NCI-H345 treated with DMSO at 0.1 percent for 48 hours (cell line): Measurements from ENCODE around the gene ZNF653.

Experiments
- DNase-seq: peaks from one replicate; lab custom pipeline; 2025; ENCODE audit not compliant: unreplicated experiment; lab: John Stamatoyannopoulos, UW

The ZNF653 gene, protein sequence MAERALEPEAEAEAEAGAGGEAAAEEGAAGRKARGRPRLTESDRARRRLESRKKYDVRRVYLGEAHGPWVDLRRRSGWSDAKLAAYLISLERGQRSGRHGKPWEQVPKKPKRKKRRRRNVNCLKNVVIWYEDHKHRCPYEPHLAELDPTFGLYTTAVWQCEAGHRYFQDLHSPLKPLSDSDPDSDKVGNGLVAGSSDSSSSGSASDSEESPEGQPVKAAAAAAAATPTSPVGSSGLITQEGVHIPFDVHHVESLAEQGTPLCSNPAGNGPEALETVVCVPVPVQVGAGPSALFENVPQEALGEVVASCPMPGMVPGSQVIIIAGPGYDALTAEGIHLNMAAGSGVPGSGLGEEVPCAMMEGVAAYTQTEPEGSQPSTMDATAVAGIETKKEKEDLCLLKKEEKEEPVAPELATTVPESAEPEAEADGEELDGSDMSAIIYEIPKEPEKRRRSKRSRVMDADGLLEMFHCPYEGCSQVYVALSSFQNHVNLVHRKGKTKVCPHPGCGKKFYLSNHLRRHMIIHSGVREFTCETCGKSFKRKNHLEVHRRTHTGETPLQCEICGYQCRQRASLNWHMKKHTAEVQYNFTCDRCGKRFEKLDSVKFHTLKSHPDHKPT

DNA sequence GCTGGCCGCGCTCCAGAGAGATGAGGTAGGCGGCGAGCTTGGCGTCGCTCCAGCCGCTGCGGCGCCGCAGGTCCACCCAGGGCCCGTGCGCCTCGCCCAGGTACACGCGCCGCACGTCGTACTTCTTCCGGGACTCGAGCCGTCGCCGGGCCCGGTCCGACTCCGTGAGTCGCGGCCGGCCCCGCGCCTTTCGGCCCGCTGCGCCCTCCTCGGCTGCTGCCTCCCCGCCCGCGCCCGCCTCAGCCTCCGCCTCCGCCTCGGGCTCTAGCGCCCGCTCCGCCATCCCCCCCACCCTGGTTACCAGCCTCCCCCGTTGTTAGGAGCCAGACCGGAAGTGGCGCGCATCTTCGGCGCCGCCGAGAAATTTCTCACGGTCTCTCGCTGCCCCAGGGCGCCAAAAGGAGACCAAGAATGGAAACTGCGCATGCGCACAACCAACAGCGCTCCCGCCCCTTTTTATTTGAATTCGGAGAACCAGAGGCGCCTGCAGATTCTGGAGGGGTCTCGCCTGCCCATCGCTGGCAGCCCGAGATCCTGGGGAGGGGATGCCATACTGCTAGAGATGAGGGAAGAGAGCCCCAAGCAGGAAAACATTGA, at the start of gene ZNF653:
ZNF653 (minus strand) TSS at position 336 of the 597 bp plus-strand sequence; CDS start at position 283, 53 bp downstream.
- DNase-seq = peak; percentile 33

DNA sequence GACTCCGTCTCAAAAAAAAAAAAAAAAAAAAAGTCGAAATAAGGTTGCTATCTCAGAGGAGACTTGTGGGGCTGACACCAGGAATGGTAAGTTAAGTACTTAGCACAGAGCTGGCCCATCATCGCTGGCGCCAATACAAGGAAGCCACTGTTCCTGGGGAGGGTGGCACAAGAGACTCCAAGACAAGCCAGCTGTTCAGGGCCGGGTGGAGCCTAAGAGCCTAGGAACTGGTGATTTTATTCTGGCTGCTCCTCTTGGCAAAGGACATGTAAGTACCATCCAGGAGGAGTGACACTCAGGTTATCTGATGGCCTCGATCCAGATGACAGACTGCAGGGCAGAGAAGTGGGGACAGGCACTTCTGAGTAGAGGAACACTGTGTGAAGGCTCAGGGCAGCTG, 49.6 kb upstream of the ZNF653 start:
- DNase-seq = no peak

DNA sequence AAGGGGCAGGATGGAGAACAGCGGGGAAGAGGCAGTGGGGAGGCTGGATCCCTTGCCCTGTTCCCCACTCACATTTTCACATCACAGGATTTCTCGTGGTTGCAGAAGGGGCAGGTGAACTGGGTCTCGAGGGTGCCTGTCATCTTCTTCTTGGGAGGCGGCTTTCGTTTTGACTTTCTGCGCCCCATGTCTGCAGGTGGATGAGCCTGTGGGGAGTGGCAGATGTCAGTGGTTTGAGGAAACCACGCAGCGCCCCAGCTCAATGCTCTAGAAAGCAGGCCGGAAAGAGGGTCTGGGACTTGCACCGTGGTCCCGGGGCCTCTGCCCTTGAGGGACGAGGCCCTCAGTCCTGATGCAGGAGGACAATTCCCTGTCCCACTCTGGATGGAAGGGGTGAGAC, 48.5 kb upstream of the ZNF653 start:
- DNase-seq = no peak

DNA sequence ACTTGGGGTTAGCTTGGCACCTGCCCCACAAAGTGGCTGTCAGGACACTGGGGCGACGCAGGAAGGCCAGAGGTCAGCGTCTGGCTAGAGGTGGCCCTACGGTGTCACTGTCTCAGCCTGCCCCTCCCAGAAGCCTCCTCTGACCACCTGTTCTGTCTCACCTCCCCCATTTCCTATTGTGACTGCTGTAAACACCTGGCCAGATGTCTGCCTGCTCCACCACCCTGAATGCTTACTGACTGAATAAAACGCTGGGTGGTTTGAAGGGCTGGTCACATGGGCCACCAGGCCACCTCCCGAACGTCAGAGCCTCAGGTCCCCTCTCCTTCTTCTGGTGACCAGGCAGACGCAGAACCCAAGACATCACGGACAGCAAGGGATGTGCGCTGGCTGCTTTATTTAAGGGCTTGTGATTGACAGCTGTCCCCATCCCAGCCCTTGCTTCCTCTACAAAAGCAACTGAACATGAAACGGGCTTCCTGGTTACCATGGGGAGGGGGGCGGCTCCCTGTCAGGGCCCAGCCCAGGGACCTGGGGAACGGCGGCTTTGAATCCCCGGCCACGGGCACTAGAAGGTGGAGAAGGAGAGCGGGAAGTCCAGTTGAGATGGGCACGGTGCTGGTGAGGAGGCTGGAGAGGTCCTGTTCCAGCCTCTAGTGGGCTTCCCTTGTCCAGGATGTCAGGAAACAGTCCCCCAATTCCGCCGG, 47.2 kb upstream of the ZNF653 start:
- no peak for DNase-seq

DNA sequence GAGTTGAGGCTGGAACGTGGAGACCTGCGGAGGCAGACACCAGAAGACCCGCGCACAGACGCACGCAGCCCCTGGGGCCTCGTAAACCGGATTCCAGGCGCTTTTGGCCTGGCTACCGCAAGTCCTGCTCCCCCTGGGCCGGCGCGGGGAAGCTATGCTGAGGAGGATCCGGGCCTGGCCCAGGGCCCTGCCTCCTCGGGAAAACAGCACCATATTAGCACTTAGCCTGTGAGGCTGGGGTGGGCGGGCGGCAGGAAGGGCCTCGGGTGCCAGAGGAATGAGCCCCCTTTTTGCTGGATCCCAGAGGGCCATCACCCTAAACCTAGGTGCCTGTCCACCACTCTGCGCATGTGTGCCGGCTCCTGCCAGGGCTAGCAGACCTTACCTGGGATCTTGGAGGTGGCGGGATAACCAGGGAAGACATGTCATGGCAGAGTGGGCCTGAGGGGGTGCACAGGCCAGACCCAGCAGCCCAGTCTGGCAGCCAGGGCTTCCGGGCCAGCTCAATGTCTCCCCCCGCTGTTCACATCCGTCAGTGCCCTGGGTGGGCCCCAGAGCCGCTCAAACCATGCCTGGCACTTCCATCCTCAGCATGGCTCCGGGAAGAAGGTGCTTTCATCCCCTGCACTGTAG, 46.1 kb upstream of the ZNF653 start:
- no peak for DNase-seq

DNA sequence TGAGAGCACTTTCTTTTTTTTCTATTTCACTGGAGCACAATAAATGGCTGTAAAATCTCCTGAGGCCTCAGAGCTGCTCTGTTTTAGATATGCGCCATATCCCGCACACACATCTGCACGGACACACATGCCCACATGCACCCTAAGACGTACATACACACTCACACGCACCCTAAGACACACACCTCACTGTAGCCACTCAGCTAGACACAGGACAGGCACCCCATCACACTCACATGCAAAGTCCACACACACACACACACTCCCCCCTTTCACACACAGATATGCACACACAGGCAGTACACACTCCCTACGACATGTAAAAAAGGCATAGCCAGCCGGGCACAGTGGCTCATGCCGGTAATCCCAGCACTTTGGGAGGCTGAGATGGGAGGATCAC, 44.6 kb upstream of the ZNF653 start:
- DNase-seq = no peak

DNA sequence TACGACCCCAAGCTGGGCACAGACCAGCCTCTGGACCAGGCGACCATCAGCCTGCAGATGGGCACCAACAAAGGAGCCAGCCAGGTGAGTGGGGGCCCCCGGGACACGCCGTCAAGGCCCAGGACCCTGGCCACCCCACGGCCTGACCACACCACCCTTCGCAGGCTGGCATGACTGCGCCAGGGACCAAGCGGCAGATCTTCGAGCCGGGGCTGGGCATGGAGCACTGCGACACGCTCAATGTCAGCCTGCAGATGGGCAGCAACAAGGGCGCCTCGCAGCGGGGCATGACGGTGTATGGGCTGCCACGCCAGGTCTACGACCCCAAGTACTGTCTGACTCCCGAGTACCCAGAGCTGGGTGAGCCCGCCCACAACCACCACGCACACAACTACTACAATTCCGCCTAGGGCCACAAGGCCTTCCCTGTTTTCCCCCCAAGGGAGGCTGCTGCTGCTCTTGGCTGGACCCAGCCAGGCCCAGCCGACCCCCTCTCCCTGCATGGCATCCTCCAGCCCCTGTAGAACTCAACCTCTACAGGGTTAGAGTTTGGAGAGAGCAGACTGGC, 43.8 kb upstream of the ZNF653 start:
- DNase-seq = no peak

DNA sequence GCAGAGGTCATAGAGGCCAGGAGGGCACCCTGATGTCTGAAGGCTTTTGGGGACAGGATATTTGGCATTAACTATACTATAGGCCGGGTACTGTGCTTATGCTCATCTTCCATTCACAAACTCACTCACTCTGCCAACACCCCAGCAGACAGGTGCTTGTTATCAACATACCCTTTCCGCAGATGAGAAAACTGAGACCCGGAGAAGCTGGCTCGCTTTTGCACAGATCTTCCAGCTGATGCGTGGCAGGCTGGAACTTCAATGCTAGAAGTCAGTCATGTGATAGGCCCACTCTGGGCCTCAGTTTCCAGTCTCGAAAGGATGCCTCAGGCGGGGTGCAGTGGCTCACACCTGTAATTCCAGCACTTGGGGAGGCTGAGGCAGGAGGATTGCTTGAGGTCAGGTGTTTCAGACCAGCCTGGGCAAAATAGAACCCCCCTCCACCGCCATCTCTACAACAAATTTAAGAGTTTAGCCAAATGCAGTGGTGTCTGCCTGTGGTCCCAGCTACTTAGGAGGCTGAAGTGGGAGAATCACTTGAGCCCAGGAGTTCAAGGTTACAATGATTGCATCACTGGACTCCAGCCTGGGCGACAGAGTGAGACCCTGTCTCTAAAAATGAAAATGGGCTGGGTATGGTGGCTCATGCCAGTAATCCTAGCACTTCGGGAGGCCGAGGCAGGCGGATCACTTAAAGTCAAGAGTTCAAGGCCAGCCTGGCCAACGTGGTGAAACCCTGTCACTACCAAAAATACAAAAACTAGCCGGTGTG, 42.5 kb upstream of the ZNF653 start:
- no peak for DNase-seq

DNA sequence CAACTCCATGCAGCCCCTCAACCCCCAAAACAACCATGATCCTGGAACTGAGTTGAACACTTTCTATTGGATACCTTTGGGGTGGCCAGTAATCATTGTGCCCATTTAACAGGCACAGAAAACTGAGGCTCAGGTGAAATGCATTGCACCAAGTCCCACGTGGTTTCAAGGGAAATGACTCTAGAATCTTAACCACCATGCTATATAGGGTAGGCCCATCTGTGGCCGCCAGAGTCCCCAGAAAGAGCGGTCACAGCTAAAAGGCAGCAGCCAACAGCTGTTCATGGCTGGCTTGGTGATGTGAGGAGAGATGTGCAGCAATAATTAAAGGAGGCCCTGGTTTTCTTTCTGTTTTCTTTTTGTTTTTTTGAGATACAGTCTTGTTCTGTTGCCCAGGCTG, 35.6 kb upstream of the ZNF653 start:
- DNase-seq = no peak

DNA sequence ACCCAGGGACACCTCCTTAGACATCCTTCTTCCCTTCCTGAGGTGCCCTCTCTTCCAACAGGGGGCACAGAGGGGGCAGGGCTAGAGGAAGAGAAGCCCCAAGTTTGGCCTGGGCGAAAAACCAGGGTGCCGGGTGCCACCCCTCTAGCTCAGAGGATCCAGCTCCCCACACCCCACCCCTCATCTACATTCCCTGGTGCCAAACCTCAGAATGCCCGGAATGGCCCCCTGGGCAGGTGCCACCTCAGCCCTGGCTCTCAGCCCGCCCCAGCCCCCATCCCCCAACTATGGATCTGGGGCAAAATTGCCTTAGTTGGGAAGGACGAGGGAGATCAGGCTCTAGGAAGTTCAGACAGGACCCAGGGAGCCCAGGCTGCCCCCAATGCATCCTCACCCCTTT, 35.0 kb upstream of the ZNF653 start:
- no peak for DNase-seq

DNA sequence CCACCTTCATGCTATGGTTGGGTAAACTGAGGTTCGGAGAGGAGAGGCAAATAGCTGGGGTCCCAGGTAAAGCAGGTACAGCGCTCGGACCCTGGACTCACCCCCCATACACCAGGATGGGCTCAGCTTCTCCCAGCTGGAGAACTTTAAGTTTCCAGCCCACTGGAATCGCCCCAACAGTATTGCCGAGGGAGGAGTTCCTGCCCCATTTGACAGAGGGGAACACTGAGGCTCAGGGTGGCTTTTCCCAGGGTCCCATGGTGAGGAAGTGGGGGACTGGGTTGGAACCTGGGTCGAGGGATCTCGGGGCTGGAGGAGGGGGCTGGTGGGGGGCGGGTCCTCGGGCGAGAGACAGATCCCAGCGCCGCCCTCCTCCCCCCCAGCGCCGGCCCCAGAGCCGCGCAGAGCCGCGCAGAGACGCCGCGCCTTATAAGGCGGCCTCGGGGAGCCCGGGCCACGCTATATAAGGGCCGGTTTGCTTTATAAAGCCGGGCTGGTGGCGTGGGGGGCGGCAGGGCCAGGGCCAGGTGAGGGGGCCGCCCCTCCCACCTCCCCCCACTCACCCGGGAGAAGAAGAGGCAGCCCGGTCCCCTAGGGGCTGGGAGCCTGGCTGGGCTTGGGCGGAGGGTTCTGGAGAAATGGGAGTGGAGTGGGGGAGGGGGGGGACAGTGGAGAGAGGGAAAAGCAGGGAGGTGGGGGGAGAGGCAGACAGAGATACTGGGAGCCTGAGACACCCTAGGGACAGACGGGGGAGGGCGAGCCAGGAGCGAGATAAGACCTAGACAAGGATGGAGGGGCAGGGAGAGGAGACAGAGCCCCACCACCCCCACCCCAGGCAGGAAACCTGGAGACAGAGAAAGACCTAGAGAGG, 34.1 kb upstream of the ZNF653 start:
- no peak for DNase-seq

DNA sequence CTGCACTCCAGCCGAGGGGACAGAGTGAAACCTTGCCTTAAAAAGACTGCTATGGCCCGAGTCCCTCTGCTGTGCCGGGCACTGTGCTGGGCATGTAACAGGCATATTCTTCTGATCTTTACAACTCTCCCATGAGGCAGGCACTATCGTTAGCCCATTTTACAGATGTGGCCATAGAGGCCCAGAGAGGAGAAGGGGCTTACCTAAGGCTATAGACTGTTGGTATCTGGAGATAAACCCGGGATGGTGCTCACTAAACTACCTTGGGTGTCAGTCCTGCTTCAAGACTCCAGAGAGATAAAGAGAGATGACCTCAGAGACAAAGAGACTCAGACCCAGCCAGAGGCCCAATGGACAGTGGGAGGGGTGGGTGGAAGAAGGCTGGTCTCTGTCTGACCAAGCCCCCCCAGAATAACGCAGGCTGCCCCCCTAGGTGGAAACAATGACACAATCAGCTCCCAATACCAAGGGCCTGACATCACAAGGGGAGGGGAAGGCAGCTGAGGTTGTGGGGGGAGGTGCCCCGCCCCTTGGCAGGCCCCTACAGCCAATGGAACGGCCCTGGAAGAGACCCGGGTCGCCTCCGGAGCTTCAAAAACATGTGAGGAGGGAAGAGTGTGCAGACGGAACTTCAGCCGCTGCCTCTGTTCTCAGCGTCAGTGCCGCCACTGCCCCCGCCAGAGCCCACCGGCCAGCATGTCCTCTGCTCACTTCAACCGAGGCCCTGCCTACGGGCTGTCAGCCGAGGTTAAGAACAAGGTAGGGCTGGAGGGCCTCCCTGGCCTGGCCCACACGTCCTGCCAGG, 32.8 kb upstream of the ZNF653 start, which contains the start of gene CNN1:
CNN1 (plus strand) TSS at position 620 of the 805 bp plus-strand sequence; CDS start at position 697, 77 bp downstream.
- DNase-seq = no peak

DNA sequence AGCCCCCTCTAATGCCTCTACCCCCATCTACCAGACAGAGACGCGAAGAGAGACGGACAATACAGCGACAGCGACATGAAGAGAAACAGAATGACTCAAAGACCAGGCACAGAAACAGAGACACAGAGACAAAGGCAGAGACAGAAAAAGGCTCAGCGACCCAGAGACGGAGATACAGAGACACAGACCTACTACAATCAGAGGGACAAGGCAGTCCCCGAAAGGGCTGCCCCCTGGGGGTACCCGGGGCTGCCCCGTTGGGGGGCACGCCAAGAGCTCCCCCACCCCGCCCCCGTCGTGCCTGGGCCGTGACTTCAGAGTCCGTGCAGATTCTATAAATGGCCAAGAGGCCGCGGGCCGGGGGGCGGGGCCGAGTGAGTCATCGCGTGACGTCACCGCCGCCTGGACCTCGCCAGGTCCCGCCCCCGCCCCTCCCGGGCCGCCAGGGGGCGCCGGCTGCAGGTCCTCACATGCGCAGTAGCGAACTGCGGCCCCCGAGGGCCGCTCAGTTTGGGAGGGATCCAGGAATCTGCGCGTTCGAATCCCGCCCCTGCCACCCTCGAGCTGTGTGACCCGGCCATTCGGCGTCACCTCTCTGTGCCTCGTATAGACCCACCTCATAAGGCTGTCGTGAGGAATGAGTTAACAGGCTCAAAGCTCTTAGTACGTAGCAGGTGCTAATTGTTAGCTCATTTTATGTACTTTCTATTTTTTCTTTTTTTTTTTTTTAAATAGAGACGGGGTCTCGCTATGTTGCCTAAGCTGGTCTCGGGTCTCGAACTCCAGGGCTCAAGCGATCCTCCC, 30.4 kb upstream of the ZNF653 start:
- DNase-seq = no peak

DNA sequence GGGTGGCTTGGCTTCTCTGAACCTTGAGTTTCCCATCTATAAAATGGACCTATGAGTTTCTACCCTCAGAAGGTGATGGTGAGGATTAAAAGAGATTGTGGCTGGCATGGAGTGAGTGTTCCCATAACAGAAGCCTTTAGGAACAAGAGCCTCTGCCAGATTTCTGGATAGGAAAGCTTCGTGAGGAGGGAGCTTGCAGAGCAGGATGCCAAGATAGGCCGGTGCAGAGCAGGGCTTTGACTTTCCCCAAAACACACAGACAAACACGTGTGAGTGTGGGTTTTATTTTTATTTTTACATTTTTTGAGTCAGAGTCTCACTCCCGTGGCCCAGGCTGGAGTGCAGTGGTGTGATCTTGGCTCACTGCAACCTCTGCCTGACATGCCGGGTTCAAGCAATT, 29.3 kb upstream of the ZNF653 start:
- no peak for DNase-seq

DNA sequence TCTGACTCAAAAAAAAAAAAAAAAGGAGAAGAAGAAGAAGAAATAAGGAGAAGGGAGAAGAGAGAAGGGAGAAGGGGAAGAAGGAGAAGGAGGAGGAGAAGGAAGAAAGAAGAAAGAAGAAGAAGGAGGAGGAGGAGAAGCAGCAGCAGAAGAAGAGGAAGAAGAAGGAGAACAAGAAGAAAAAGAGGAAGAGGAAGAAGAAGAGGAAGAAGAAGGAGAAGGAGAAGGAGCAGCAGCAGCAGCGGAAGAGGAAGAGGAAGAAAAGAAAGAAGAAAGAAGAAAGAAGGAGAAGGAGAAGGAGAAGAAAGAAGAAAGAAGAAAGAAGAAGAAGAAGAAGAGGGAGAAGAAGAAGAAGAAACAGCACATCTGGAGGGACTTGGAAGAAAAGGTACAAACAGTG, 28.9 kb upstream of the ZNF653 start:
- DNase-seq = no peak

DNA sequence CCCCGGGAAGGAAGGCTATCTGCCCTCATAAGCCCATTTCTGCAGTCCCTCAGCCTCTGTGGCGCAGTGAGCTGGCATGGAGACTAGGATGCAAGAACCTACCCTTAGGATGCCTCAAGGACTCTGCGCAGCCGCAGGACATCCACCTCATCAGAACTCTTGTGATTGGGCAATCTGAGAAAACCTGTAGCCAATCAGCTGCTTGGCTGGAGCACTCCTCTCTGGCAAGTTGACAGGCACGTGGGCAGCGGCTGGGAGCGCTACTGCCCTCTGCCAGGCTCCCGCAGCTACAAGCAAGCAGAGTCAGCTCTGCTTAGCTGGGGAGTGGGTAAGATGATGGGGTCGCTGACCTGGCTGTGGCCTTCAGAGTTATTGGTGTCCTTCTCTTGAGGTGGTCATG, 24.8 kb upstream of the ZNF653 start:
- DNase-seq = peak; percentile 28

DNA sequence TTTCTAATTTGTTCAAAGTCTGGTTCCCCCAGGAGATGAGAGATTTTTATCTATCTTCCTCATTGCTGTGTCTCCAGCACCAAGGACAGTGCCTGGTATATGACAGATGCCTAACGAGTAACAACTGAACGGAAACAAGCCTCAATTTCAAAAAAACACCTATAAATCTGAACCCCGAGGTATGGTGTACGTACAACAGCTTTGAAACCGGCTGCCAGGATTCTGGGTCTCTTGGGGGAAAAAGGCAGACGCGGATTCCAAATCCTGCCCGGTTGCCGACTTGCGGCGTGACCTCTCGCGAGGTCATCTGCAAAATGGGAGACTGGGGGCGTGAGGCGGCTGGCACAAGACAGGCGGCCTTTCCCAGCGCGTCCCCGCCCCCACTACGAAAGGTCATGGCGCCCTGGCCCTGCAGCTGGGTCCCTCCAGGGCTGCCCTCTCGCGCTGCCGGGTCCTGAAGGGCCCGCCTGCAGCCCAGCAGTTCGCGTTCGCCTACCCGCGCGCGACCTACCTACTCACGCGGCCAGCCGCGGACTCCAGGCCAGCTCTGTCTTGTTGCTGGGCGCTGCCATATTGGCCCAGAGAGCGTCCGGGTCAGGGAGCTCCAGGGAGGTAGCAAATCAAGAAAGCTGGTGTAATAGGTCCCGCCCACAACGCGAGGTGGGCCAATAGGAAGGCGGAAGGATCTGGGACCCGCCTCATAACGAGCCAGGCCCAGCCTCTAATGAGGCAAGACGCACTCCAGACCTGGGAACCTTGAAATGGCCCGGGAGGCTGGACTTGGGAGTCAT, 23.1 kb upstream of the ZNF653 start, which contains the start of gene ECSIT:
ECSIT (minus strand) TSS at position 584 of the 791 bp plus-strand sequence. CDS start 9,964 bp downstream, outside the sequence.
- peak; percentile 46 for DNase-seq
